Measurements from ENCODE around the gene GPR78.
"Not testable (repeated sequence)": the region's sequence is repeated elsewhere in the genome, so short reads cannot be mapped to it uniquely, and the experiment has no call there.

The GPR78 gene

GRCh38 chr4:8618961-8619720, 38.9 kb downstream of the GPR78 start:
- DNase-seq = no peak

- DNase-seq = not testable (repeated sequence)
These were observed 40.9 kb downstream of the GPR78 start for GRCh38 chr4:8621135-8621534.

GRCh38 chr4:8624601-8625272, 44.5 kb downstream of the GPR78 start:
- not testable (repeated sequence) for DNase-seq

GRCh38 chr4:8630240-8630905, 50.2 kb downstream of the GPR78 start:
- not testable (repeated sequence) for DNase-seq

GRCh38 chr4:8631896-8632295, 51.7 kb downstream of the GPR78 start:
- not testable (repeated sequence) for DNase-seq

- DNase-seq = not testable (repeated sequence)
These were observed 54.6 kb downstream of the GPR78 start for GRCh38 chr4:8634773-8635172.

- not testable (repeated sequence) for DNase-seq
These were observed 55.8 kb downstream of the GPR78 start for GRCh38 chr4:8635897-8636554.

All from stimulated activated naive CD4-positive, alpha-beta T cell treated with Interleukin-2 at 50 U/mL for 16 hours (primary cell).